ENCODE results near the gene MCRIP2. TPM values are rescaled to one million over a fixed set of nuclear protein-coding genes. Genes with fewer than 3 reads are reported as not detected.

MCRIP2 gene
- 53.2 and 64.3 TPM in 2 replicates for total RNA-seq (2014; rRNA removed; shearing (Covaris generic))
- 67.7 and 80.2 TPM in 2 replicates for polyA plus RNA-seq (2016; fragmentation: Nextera tagmentation; extraction: Ambion mirVana)
- long read RNA-seq, transcript MCRIP2-201 (5 exons, 946 nt): major isoform, 27 of 37 reads
- long read RNA-seq, partial matches to known transcripts: 2 of 37 reads
- long read RNA-seq, other reads (novel, unspliced or antisense): 2 of 37 reads

GRCh38 chr16:641326-642188, at the start of gene MCRIP2:
Gene MCRIP2 (plus strand): TSS chr16:641828. CDS start chr16:641992, 164 bp downstream.
- Histone ChIP-seq H2AFZ (peak within 1 kb of the TSS; percentile 18), H3K36me3 (ENCODE audit: insufficient read depth) (no peaks in the 10 kb centered on the region), H3K4me1 (ENCODE audit: insufficient read depth) (peaks cover 24% of the 10 kb centered on the region), H3K4me2 (peak within 1 kb of the TSS; percentile 80), H3K79me2 (replicated peaks; ENCODE audit: insufficient read depth) (peaks cover 17% of the 10 kb centered on the region; the same call in 1 of the 2 replicates), H3K27ac (ENCODE audit: low read depth) (no peak within 1 kb of the TSS), H3K27me3 (ENCODE audit: insufficient read depth) (no peaks in the 10 kb centered on the region), H3K4me3 (peak within 1 kb of the TSS; percentile 74), H3F3A (replicated peaks; ENCODE audit: low read depth) (0 out of 2 replicates have a peak, but pooled peaks cover 6% of the 10 kb centered on the region), H4K20me1 (replicated peaks; ENCODE audit: insufficient read depth) (no peaks in the 10 kb centered on the region; the same call in 1 of the 2 replicates), H3K9me2 (ENCODE audit: insufficient read depth) (no peaks in the 10 kb centered on the region)
- DNase-seq (ENCODE audit: low spot score) (peak; percentile 92), ATAC-seq (peak; percentile 52)
- no peaks in the 10 kb centered on the region for H3K36me3 Mint-ChIP-seq (ENCODE audit: low read depth)
- TF ChIP-seq POLR2AphosphoS5 (IDR thresholded peaks at IDR 0.05; ENCODE audit: low read depth): peak; percentile 85
- no peak for TF ChIP-seq EZH2 (IDR thresholded peaks at IDR 0.05; ENCODE audit: low read depth, unreplicated experiment)
- peaks cover 11% of the 10 kb centered on the region for H3K27me3 Mint-ChIP-seq (ENCODE audit: insufficient read depth, low read depth, poor library complexity)
- peak within 1 kb of the TSS; percentile 75 for H3K4me3 Mint-ChIP-seq
- peaks cover 23% of the 10 kb centered on the region for H3K4me1 Mint-ChIP-seq
- H3K9me3 Mint-ChIP-seq: peaks cover 2% of the 10 kb centered on the region; the same call in 2 of the 3 replicates
- H3K27ac Mint-ChIP-seq: no peak within 1 kb of the TSS

- H3K79me2 ChIP-seq (replicated peaks; ENCODE audit: insufficient read depth): peaks cover 38% of the 10 kb centered on the region
- H3K4me3 Mint-ChIP-seq: no peak overlapping the region; the same call in 2 of the 3 replicates
- H3K36me3 Mint-ChIP-seq (ENCODE audit: low read depth): peaks cover 8% of the 10 kb centered on the region; the same call in 2 of the 3 replicates
- H3K4me1 ChIP-seq (ENCODE audit: insufficient read depth): no peaks in the 10 kb centered on the region
- no peaks in the 10 kb centered on the region for H3K36me3 ChIP-seq (ENCODE audit: insufficient read depth)
- DNase-seq (ENCODE audit: low spot score) (no peak), ATAC-seq (no peak)
- no peak overlapping the region for H3K27ac ChIP-seq (ENCODE audit: low read depth)
- H3K27ac Mint-ChIP-seq: no peak overlapping the region
- no peak overlapping the region for H3K4me3 ChIP-seq
- no peak overlapping the region for H2AFZ ChIP-seq
- no peak overlapping the region for H3K4me2 ChIP-seq
- peaks cover 8% of the 10 kb centered on the region; the same call in 1 of the 2 replicates for H3F3A ChIP-seq (replicated peaks; ENCODE audit: low read depth)
- peaks cover 31% of the 10 kb centered on the region for H4K20me1 ChIP-seq (replicated peaks; ENCODE audit: insufficient read depth)
- H3K4me1 Mint-ChIP-seq: peaks cover 11% of the 10 kb centered on the region
- no peaks in the 10 kb centered on the region for H3K9me2 ChIP-seq (ENCODE audit: insufficient read depth)
- H3K27me3 ChIP-seq (ENCODE audit: insufficient read depth): peaks cover 12% of the 10 kb centered on the region
- no peak for TF ChIP-seq EZH2phosphoT487 (IDR thresholded peaks at IDR 0.05; ENCODE audit: unreplicated experiment)
- no peak for TF ChIP-seq ETS1 (IDR thresholded peaks at IDR 0.05)
- no peak for TF ChIP-seq ZNF462 (CRISPR knock-in tag; IDR thresholded peaks at IDR 0.05)
- no peak for TF ChIP-seq STAT1 (IDR thresholded peaks at IDR 0.05; ENCODE audit: unreplicated experiment)
- TF ChIP-seq CREB1 (CRISPR knock-in tag; IDR thresholded peaks at IDR 0.05; ENCODE audit: low read depth): no peak
- no peaks in the 10 kb centered on the region; the same call in 2 of the 3 replicates for H3K9me3 Mint-ChIP-seq
- peaks cover 27% of the 10 kb centered on the region for H3K27me3 Mint-ChIP-seq (ENCODE audit: insufficient read depth, low read depth, poor library complexity)
Measured at GRCh38 chr16:591892-592517, 49.6 kb upstream of the MCRIP2 start.

All from GM23338 (cell line).